Activated CD8-positive, alpha-beta memory T cell treated with anti-CD3 and anti-CD28 coated beads, Interleukin-2, amount 50 U/mL, for 1 hour (primary cell): ENCODE measurements around the gene MADCAM1.
"Not testable (repeated sequence)": the region's sequence is repeated elsewhere in the genome, so short reads cannot be mapped to it uniquely, and the experiment has no call there.

ENCODE experiments used
- DNase-seq: peaks from one replicate; pipeline ENCODE4 v3.0.0-alpha.2; 2020; ENCODE audit errors: extremely low read depth

Gene MADCAM1

DNA sequence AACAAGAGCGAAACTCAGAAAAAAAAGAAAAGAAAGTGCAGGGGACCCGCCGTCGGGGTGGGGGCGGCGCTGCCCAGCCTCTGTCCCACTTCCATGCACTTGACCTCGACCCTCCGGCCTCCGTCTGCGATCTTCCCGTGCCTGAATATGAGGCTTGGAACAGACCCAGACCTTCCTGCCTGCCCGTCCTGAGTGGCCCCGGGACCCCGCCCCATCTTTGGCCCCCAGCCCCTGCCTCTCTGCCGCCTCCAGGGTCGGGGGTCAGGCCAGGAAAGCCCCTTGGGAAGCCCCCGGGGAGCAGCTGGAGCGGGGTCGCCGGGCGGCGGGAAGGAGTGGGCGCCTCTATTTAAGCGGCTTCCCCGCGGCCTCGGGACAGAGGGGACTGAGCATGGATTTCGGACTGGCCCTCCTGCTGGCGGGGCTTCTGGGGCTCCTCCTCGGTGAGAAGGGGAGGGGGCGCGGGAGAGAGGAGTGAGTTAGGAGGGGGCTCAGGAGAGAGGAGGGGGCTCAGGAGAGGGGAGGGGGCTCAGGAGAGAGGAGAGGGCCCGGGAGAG, at the start of gene MADCAM1:
Gene MADCAM1, plus strand, starts transcription at position 375 of the 554 bp plus-strand sequence. Its CDS starts 14 bp downstream, at position 389.
- no peak for DNase-seq

DNA sequence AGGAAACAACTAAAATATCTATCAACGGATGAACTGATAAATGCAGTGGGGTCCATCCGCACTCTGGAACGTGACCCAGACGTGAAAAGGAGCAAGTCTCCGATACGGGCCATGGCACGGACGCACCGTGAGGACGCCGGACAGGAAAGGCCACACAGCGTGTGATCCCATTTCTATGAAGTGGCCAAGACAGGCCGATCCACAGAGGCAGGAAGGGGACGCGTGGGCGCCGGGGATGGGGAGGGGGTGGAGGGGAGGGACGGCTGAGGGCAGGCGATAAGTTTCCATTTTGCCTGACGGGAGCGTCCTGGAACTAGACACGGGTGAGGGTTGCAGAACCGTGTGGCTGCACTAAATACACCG, 49.2 kb upstream of the MADCAM1 start:
- DNase-seq, result no peak

DNA sequence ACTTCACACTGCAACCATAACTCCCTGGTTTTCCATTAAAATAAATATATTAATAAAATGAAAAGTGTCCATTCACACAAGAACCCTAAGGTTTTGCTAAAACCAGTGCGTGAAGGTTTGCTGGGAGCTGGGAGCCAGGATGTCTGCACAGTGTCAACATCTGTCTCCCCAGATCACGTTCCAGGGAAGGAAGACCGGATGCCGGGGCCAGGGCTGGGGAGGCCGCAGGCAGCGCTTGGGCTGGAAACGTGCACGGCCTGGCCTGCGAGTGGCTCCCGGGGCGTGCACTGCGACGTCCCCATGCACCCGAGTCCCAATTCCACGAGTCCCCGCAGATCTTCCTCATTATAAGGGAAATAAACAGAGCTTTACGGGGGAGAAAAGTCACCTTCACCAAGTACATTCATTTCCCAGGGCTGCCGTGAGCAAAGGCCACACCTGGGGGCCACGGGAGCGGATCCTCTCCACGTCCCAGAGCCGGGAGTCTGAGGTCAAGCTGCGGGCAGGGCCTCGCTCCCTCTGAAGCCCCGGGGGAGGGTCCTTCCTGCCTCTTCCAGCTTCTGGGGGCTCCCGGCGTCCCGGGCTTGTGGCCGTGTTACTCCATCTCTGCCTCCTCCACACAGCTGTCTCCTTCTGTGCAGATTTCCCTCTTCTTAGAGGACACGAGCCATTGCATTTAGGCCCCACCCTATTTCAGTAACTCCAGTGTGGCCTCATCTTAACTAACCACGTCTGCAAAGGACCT, 48.3 kb upstream of the MADCAM1 start:
- DNase-seq, result no peak

DNA sequence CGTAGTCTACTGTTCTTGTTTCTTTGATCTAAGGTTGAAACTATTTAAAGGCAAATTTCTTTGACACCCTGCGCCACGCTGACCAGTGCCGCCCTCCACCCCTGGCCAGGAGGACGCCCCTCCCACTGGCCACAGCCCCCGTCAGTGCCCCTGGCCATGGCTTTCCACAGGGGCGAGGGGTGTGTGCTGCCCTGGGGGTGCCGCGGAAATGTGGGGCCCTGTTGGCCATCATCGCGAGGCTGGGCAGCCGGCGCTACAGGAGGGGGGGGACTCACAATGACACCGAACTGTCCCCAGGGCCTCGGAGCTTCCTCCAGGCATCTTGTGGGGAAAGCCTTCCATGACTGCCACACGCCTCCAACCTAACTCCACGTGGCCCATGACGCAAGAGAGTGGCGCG, 46.4 kb upstream of the MADCAM1 start:
- DNase-seq, result no peak

DNA sequence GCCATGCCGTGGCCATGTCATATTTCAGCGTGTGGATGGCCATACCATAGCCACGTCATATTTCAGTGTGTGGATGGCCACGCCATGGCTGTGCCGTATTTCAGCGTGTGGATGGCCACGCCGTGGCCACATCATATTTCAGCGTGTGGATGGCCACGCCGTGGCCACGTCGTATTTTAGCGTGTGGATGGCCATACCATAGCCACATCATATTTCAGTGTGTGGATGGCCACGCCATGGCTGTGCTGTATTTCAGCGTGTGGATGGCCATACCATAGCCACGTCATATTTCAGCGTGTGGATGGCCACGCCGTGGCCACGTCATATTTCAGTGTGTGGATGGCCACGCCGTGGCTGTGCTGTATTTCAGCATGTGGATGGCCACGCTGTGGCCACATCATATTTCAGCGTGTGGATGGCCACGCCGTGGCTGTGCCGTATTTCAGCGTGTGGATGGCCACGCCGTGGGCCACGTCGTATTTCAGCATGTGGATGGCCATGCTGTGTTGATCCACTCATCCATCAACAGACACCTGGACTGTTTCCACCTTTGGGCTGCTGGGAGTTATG, 45.3 kb upstream of the MADCAM1 start:
- not testable (repeated sequence) for DNase-seq

DNA sequence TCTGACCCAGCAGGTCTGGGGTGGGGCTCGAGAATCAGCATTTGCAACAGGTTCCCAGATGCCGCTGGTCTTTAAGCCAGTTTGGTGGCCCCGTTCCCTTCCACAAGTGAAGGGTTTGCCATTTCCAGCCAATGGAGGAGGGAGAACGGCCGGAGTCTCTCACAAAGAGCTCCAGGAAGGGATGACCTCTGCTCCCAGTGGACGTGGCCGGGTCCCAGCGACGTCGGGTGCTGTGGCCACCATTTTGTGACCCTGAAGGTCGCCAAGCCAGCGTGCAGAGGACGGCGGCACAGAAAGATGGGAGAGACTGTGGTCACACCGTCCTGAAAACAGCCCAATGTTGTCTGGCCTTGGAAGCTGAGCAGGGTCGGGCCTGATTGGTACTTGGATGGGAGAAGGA, 43.5 kb upstream of the MADCAM1 start:
- no peak for DNase-seq

DNA sequence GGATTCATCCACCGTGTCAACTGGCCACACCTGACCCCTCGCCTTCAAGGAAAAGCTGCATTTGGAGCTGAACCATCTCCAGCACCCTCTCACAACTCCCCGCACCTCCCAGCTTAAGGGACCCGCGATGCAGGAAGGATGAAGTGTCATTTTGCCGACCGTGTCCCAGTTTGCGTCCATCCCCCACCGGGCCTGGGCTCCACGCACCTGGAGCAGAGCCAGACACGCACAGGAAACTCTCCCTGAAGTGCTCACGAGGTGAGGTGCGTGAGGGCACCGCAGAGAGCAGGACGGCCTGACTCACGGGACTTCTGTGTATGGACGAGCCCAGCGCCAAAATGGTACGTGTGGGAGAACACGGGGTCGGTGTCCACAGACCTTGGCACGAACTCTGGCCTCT, 42.7 kb upstream of the MADCAM1 start:
- DNase-seq, result no peak

DNA sequence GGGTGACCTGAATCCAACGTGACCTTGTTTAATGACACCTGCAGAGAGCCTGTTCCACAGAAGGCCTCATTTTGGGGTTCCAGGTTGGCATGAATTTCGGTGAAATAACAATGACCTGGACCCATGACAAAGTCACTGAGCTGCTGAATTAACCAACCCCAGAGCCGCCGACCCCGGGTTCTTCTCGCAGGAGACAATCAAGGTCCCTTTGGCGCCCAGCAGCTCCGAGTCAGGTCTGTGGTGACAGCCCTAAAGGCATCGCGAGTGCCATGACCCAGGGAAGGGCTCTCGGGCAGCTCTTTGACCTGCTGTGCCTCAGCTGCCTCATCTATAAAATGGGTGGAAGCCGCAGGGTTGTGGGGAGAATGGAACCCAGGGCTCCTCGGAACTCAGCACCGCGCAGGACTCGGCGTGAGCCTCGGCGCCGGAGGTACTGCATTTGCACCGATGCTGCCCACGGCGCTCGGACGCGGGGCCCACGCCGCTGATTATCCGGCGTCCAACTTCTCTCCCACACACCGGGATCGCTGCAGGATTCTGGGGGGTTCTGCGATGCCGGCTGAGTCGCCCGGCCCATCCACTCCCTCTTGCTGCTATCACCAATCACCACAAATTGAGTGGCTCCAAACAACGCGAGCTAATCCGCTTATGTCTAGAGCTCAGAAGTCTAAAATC, 41.1 kb upstream of the MADCAM1 start:
- no peak for DNase-seq

DNA sequence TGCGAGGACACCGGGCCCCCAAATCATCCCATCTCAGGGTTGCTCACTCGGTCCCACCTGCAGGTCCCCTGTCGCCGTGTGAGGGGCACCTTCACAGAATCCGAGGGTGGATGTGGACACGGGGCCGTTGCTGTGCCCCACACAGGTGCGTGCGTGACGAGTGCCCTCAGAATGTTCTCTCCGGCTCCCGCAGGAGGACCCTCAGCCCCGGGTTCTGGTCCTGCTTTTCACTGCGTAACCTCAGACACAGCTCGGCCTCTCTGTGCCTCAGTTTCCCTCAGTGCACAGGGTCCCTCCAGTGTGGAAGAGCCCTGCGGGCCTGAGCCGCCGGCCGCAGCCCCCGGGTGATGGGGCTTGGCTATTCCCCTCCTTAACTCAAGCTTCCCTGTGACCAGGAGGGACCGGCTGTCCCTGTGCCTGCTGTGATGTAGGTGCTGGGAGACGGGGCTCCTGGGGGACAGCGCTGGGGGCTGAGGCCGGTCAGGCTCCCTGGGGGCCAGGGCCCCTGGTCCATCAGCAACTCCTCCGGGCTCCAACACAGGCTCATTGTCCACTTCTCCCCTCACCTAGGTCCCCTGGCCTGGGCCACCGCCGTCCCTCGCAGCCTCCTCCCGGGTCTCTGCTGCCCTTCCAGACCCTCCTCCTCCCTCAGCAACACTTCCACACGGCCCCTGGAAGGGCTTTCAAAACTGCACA, 40.3 kb upstream of the MADCAM1 start:
- no peak for DNase-seq

DNA sequence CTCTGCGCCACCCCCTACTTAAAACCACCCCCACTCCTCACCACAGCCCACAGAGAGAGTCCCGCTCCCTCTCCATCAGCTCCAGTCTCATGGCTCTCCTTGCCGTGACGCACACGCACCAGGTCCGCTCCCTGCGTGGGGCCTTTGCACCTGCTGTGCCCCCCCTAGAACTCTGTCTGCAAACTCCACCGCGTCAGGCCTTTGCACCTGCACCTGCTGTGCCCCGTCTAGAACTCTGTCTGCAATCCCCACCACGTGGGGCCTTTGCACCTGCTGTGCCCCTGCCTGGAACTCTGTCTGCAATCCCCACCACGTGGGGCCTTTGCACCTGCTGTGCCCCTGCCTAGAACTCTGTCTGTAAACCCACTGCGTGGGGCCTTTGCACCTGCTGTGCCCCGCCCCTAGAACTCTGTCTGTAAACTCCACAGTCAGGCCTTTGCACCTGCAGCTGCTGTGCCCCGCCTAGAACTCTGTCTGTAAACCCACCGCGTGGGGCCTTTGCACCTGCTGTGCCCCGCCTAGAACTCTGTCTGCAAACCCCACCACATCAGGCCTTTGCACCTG, 39.7 kb upstream of the MADCAM1 start:
- no peak for DNase-seq

DNA sequence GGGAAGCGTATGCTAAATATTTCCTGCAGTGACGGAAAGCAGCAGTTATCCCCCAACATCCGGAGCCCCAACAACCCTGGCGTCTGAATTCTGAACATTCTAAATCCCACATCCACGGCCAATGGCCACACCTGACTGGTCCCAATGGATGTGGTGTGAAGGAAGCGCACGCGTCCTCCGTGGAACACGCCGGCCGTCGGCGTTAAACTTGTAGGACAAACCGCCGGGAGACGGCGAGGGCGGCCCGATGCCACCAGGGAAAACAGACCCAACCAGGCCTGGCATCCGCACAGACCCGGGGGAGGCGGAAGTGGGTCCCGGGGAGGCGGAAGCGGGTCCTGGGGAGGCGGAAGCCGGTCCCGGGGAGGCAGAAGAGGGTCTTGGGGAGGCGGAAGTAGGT, 38.6 kb upstream of the MADCAM1 start:
- DNase-seq, result no peak

DNA sequence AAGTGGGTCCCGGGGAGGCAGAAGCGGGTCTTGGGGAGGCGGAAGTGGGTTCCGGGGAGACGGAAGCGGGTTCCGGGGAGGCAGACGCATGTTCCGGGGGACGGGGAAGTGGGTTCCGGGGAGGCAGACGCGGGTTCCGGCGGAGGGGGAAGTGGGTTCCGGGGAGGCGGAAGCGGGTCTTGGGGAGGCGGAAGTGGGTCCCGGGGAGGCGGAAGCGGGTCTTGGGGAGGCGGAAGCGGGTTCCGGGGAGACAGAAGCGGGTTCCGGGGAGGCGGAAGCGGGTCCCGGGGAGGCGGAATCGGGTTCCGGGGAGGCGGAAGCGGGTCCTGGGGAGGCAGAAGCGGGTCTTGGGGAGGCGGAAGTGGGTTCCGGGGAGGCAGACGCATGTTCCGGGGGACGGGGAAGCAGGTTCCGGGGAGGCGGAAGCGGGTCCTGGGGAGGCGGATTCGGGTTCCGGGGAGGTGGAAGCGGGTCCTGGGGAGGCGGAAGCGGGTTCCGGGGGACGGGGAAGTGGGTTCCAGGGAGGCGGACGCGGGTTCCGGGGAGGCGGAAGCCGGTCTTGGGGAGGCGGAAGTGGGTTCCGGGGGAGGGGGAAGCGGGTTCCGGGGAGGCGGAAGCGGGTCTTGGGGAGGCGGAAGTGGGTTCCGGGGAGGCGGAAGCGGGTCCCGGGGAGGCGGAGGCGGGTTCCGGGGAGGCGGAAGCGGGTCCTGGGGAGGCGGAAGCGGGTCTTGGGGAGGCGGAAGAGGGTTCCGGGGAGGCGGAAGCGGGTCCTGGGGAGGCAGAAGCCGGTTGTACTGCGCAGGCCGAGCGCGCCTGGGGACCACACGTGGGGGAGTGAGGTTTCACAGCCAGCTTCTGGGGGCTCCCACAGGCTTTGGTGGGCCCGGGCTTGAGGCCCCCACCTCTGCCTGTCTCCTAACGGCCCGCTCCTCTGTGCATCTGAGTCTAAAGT, 37.9 kb upstream of the MADCAM1 start:
- no peak for DNase-seq

DNA sequence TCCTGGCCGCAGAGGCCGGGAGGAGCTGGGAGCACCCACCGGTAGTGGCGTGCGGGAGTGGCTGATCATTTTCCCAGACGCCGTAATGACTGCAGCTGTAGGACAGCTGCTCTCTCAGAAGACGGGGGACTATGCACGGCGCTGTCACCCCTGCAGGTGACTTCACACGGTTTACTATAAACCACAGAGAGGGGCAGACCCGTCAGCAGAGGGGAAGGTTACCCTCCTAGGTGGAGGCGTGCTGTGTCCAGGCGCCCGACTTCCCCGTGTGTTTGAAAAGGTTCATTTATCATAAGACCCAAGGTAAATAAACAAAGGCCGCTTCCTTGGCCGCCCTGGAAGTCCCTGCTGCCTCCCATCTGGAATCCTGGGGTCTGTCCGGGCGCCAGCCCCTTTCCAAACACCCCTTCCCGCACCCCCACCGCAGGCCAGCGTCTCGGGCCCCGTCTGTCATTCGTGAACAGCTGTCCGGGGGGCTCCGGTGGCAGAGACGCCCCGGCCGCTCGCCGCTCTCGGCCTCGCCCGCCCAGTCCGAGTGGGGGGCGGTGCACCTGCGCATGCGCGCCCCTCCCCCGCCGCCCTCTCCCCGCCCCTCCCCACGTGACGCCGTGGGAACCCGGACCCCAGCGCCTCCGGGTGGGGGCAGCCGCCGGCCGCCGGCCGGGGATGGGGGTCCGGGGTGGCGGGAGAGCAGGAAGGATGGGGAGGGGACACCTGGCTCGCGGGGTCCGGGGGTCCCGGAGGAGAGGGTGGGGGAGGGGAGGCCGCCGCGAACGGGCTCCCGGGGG, 36.4 kb upstream of the MADCAM1 start:
- DNase-seq, result no peak

DNA sequence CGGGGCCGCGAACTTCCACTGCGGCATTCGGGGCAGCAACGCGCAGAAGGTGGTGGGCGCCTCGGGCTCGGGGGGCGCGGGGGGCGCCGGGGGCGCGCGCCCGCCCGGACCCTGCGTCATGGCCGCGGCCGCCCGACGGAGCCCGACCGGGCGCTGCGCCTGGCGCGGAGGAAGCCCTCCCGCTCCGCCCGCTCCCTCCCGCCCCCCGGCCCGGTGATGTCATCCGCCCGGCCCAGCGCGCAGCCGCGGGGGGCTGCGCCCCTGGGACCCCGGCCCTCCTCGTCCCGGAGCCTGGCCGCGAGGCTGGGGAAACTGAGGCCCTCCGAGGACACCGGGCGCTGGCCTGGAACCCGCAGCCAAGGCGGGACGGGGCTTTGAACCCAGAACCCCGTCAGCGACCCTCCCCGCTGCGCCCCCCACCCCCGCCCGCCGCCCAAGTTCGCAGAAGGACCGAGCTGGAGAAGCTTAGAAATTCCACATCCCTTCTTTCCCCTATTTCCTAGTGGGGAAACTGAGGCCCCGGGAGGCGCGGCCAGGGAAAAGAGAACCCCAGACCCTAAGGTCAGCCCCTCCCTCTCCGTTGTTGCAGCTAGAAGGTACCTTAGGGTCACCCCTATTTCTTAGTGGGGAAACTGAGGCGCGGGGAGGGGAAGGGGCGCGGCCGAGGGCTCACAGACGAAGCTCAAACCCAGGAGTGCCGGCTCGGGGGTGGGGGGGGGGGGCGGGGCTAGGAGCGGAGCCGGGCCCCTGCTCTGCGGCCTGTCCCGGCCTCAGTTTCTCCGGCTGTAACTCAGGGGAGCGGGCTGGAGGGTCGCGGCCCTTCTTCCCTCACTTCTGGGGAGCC, 35.2 kb upstream of the MADCAM1 start, which contains the start of gene SHC2:
Gene SHC2, minus strand, starts transcription at position 157 of the 844 bp plus-strand sequence. Its CDS starts 37 bp downstream, at position 120.
- DNase-seq, result no peak

DNA sequence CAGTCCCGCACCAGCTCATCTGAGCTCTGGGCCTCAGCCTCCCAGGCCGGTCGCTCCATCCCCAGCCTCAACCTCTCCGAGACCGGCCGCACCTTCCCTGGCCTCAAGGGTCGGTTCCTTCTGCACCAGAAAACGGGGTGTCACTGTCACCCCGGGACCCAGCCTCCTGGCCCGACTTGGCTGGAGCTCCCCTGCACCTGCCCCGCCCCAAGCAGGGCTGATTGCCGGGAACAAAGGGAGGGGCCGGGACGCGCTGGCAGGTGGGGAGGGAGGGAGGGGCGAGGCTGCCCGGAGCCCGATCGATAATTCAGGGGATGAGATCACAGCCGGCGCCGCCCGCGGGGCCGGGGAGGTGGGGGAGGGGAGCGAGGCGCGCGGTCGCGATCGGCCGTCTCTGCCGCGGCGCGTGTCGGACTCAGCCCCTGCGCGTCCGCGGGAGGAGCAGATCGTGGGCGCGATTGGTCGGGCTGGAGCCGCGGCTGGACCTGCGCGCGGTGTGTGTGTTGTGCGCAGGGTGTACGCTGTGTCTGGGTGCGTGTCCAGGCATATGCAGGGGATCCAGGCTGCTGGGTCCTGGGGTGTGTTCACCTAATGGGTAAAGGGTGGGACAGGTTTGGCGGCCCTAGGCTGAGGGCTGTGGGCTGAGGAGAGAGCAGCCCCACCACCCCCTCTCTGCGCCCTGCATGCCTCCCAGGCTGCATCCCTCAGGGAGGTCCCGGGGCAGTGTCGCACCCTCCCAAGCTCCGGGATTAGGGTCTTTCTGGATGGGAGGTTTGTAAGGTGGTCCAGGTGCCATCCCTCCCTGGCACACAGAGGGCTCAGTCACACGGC, 34.4 kb upstream of the MADCAM1 start:
- no peak for DNase-seq

DNA sequence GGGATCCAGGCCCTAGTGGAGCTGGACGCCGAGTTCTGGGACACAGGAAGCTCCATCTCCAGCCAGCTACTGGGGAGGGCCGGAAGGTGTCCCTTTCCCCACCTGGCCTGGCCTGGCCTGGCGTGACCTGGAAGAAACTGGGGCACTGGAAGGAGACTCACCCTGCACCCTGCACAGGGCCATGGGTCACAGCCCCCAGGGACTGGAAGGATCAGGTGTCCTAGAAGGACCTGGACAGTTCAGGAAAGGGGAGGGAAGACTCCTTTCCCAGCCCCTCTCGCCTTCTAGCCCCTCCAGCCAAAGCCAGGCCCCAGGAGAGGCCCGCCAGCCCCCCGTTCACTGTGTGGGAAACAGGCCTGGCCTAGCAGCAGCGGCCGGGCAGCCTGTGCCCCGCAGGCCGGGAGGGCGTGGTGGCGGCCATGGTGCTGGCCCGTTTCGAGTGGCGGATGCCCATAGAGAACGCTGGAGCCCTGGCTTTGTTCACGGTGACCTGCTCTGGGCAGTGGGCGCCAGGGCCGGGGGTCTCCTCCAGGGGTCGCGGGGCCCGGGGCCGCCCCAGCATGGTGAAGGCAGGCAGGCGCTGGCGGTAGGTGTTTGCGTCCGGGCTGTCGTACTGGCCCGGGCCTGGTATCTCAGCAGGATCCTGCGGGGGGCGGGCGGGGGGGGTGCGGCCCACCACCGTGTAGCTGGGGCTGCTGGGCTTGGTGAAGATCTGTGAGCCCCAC, 32.6 kb upstream of the MADCAM1 start:
- DNase-seq, result no peak

DNA sequence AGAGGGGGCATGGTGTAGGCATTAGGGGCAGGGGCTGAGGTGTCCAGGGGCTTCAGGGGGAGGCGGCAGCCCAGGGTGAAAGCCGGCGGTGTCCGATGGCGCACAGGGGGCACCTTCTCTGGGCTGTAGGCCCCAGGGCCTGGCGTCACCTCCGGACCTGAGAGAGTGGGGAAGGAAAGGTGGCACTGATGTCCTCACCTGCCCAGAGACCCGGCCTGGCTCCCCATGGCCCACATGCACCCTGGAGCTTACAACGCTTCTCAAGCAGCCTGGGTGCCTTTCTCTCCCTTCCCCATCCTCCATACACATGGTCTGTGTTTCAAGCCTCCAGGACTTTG, 32.1 kb upstream of the MADCAM1 start:
- DNase-seq, result no peak
